Activated T-helper 1 cell treated with anti-CD3 and anti-CD28 coated beads, Interleukin-2, amount 50 U/mL, for 16 hours (primary cell): ENCODE measurements around the gene OR52J3.

ENCODE experiments used
- DNase-seq, 2 donors: peaks; one replicate each; pipeline ENCODE4 v3.0.0-alpha.2; 2020; ENCODE audit warnings: low read depth in 1 of 2, low spot score in 1 of 2

The OR52J3 gene

GRCh38 chr11:5092821-5093585 is 46.7 kb downstream of the OR52J3 start:
- no peak for DNase-seq

GRCh38 chr11:5096011-5096410 is 49.7 kb downstream of the OR52J3 start:
- DNase-seq: no peak
